Liver (tissue), 3 donors: ENCODE data around the gene ROR1.

Source experiments
- ATF3 ChIP-seq: IDR thresholded peaks from 2 replicates; pipeline ENCODE4 v1.6.1; 2016; ENCODE audit warnings: antibody characterized with exemption
- EGR1 ChIP-seq, 2 donors: IDR thresholded peaks; 2 replicates each; pipeline ENCODE4 v1.6.1; 2016 to 2018; ENCODE audit warnings: antibody characterized with exemption in 2 of 2, low read depth in 2 of 2
- GABPA ChIP-seq, 2 donors: IDR thresholded peaks in 1 of 2; conservative IDR thresholded peaks in 1 of 2; 2 replicates each; pipeline ENCODE4 v1.6.1; 2016; ENCODE audit warnings: antibody characterized with exemption in 2 of 2, mild to moderate bottlenecking in 1 of 2, moderate library complexity in 1 of 2
- JUND ChIP-seq, 2 donors: IDR thresholded peaks; 2 replicates each; pipeline ENCODE4 v1.6.1; 2016; ENCODE audit warnings: antibody characterized with exemption in 2 of 2
- RAD21 ChIP-seq, 2 donors: IDR thresholded peaks; 2 replicates each; pipeline ENCODE4 v1.6.1; 2016; ENCODE audit warnings: antibody characterized with exemption in 2 of 2, mild to moderate bottlenecking in 2 of 2
- SP1 ChIP-seq: IDR thresholded peaks from 2 replicates; pipeline ENCODE4 v1.6.1; 2018; ENCODE audit warnings: antibody characterized with exemption, mild to moderate bottlenecking
- TAF1 ChIP-seq: conservative IDR thresholded peaks from 2 replicates; pipeline ENCODE4 v1.6.1; 2016; ENCODE audit warnings: antibody characterized with exemption, mild to moderate bottlenecking
- YY1 ChIP-seq: IDR thresholded peaks from 2 replicates; pipeline ENCODE4 v1.6.1; 2016; ENCODE audit warnings: antibody characterized with exemption, mild to moderate bottlenecking
- TF ChIP-seq, protein P1 (sequence below): fragments of 150-350 bp; IDR thresholded peaks from 2 replicates; pipeline ENCODE4 v1.5.1; 2017; ENCODE audit warnings: improper control_type of control experiment, low read depth, low read length; ENCODE audit not compliant: missing input control
- TF ChIP-seq, protein P2 (sequence below): IDR thresholded peaks from 2 replicates; pipeline ENCODE4 v1.6.1; 2016; ENCODE audit warnings: antibody characterized with exemption, mild to moderate bottlenecking
- TF ChIP-seq, protein P3 (sequence below): IDR thresholded peaks from 2 replicates; pipeline ENCODE4 v1.6.1; 2016; ENCODE audit warnings: antibody characterized with exemption
- donor health status: healthy.
- donor health status: healthy.

GRCh38 chr1:64065571-64065970 is 291.8 kb downstream of the ROR1 start:
- TF ChIP-seq ATF3 (no peak), RAD21 (IDR thresholded peaks at IDR 0.05) (no peak), TAF1 (no peak), GABPA (IDR thresholded peaks at IDR 0.05 in 1 of 2, conservative IDR thresholded peaks at IDR 0.05 in 1 of 2) (no peak), SP1 (no peak), EGR1 (IDR thresholded peaks at IDR 0.05; ENCODE audit: low read depth in 2 of 2) (no peak), YY1 (no peak), JUND (IDR thresholded peaks at IDR 0.05) (no peak)
- TF ChIP-seq, protein P1, sequence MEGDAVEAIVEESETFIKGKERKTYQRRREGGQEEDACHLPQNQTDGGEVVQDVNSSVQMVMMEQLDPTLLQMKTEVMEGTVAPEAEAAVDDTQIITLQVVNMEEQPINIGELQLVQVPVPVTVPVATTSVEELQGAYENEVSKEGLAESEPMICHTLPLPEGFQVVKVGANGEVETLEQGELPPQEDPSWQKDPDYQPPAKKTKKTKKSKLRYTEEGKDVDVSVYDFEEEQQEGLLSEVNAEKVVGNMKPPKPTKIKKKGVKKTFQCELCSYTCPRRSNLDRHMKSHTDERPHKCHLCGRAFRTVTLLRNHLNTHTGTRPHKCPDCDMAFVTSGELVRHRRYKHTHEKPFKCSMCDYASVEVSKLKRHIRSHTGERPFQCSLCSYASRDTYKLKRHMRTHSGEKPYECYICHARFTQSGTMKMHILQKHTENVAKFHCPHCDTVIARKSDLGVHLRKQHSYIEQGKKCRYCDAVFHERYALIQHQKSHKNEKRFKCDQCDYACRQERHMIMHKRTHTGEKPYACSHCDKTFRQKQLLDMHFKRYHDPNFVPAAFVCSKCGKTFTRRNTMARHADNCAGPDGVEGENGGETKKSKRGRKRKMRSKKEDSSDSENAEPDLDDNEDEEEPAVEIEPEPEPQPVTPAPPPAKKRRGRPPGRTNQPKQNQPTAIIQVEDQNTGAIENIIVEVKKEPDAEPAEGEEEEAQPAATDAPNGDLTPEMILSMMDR = no peak
- TF ChIP-seq, protein P2, sequence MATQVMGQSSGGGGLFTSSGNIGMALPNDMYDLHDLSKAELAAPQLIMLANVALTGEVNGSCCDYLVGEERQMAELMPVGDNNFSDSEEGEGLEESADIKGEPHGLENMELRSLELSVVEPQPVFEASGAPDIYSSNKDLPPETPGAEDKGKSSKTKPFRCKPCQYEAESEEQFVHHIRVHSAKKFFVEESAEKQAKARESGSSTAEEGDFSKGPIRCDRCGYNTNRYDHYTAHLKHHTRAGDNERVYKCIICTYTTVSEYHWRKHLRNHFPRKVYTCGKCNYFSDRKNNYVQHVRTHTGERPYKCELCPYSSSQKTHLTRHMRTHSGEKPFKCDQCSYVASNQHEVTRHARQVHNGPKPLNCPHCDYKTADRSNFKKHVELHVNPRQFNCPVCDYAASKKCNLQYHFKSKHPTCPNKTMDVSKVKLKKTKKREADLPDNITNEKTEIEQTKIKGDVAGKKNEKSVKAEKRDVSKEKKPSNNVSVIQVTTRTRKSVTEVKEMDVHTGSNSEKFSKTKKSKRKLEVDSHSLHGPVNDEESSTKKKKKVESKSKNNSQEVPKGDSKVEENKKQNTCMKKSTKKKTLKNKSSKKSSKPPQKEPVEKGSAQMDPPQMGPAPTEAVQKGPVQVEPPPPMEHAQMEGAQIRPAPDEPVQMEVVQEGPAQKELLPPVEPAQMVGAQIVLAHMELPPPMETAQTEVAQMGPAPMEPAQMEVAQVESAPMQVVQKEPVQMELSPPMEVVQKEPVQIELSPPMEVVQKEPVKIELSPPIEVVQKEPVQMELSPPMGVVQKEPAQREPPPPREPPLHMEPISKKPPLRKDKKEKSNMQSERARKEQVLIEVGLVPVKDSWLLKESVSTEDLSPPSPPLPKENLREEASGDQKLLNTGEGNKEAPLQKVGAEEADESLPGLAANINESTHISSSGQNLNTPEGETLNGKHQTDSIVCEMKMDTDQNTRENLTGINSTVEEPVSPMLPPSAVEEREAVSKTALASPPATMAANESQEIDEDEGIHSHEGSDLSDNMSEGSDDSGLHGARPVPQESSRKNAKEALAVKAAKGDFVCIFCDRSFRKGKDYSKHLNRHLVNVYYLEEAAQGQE = no peak
- TF ChIP-seq, protein P3, sequence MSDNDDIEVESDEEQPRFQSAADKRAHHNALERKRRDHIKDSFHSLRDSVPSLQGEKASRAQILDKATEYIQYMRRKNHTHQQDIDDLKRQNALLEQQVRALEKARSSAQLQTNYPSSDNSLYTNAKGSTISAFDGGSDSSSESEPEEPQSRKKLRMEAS = no peak
